ENCODE data around the gene TBL3.
"Not testable (repeated sequence)": the region's sequence is repeated elsewhere in the genome, so short reads cannot be mapped to it uniquely, and the experiment has no call there.

TBL3 gene

GRCh38 chr16:1959269-1960039 is 12.4 kb upstream of the TBL3 start, which contains the start of gene NDUFB10:
Gene NDUFB10, plus strand, starts transcription at chr16:1959538. Its CDS starts 87 bp downstream, at chr16:1959625.
- Histone ChIP-seq H3K4me1 (peaks cover 34 to 41% (median 39%) of the 10 kb centered on the region in 10 experiments), H3K36me3 (peaks cover 21 to 34% (median 30%) of the 10 kb centered on the region in 11 experiments), H3K27ac (peak within 1 kb of the TSS; percentile 44 to 92 (median 87)), H3K4me2 (peak within 1 kb of the TSS; percentile 79 to 97 (median 95)), H3K4me3 (peak within 1 kb of the TSS; percentile 70 to 96 (median 88)), H3K9ac (peak within 1 kb of the TSS; percentile 87 to 97 (median 92)), H3K9me3 (replicated peaks in 1 of 11) (no peaks in the 10 kb centered on the region; a peak in 1 of 22 replicates), H3K27me3 (no peaks in the 10 kb centered on the region), H4K20me1 (peaks cover 32 to 47% (median 44%) of the 10 kb centered on the region in 11 experiments)
- no peak for TF ChIP-seq Cebpa-rat (IDR thresholded peaks at IDR 0.05)

- Histone ChIP-seq H3K9me3 (replicated peaks in 1 of 11) (no peaks in the 10 kb centered on the region; a peak in 1 of 22 replicates), H3K4me3 (peak overlapping the region; percentile 70 to 96 (median 88)), H3K27ac (peak overlapping the region in 9 of 11 experiments; percentile 18 to 92 (median 88); a peak in 16 of 22 replicates), H4K20me1 (peaks cover 32 to 53% (median 44%) of the 10 kb centered on the region in 11 experiments), H3K4me1 (peaks cover 40 to 47% (median 44%) of the 10 kb centered on the region in 10 experiments), H3K27me3 (no peaks in the 10 kb centered on the region), H3K9ac (peak overlapping the region; percentile 87 to 97 (median 92); a peak in 21 of 22 replicates), H3K36me3 (peaks cover 21 to 34% (median 30%) of the 10 kb centered on the region in 11 experiments), H3K4me2 (peak overlapping the region; percentile 79 to 97 (median 95))
- TF ChIP-seq Cebpa-rat (IDR thresholded peaks at IDR 0.05): no peak
These were observed 10.9 kb upstream of the TBL3 start for GRCh38 chr16:1960665-1961630.

GRCh38 chr16:1961651-1962067 is 10.2 kb upstream of the TBL3 start:
- no peaks in the 10 kb centered on the region for H3K27me3 ChIP-seq
- peak overlapping the region in 8 of 10 experiments; percentile 80 to 100 (median 92); a peak in 16 of 20 replicates for H3K4me3 ChIP-seq
- H3K9me3 ChIP-seq (replicated peaks in 1 of 11): no peaks in the 10 kb centered on the region; a peak in 1 of 22 replicates
- no peak for TF ChIP-seq Cebpa-rat (IDR thresholded peaks at IDR 0.05)
- H3K36me3 ChIP-seq: peaks cover 21 to 42% (median 31%) of the 10 kb centered on the region in 11 experiments
- H3K4me2 ChIP-seq: peak overlapping the region; percentile 55 to 97 (median 96); a peak in 21 of 22 replicates
- 0 out of 22 replicates have a peak overlapping the region, but pooled peaks of 2 of the 11 experiments have one; percentile 1 to 99 for H3K27ac ChIP-seq
- H4K20me1 ChIP-seq: peaks cover 32 to 59% (median 44%) of the 10 kb centered on the region in 11 experiments
- peak overlapping the region in 10 of 11 experiments; percentile 93 to 100 (median 96); a peak in 17 of 22 replicates for H3K9ac ChIP-seq
- H3K4me1 ChIP-seq: peaks cover 47 to 54% (median 51%) of the 10 kb centered on the region in 10 experiments

- Histone ChIP-seq H3K4me3 (peak overlapping the region; percentile 80 to 100 (median 90)), H3K4me1 (peaks cover 47 to 55% (median 52%) of the 10 kb centered on the region in 10 experiments), H3K27ac (peak overlapping the region in 9 of 11 experiments; percentile 90 to 99 (median 96); a peak in 17 of 22 replicates)
These were observed 9.4 kb upstream of the TBL3 start for GRCh38 chr16:1962161-1963153.

GRCh38 chr16:1963806-1964505 is 7.9 kb upstream of the TBL3 start:
- H3K27ac ChIP-seq: peak overlapping the region; percentile 90 to 99 (median 94)
- no peak for TF ChIP-seq Cebpa-rat (IDR thresholded peaks at IDR 0.05)
- peaks cover 45 to 51% (median 48%) of the 10 kb centered on the region in 10 experiments for H3K4me1 ChIP-seq
- peaks cover 32 to 60% (median 44%) of the 10 kb centered on the region in 11 experiments for H4K20me1 ChIP-seq
- peak overlapping the region; percentile 79 to 97 (median 96) for H3K4me2 ChIP-seq
- peak overlapping the region; percentile 80 to 100 (median 90) for H3K4me3 ChIP-seq
- H3K9me3 ChIP-seq (replicated peaks in 1 of 11): no peaks in the 10 kb centered on the region; a peak in 1 of 22 replicates
- H3K36me3 ChIP-seq: peaks cover 21 to 48% (median 32%) of the 10 kb centered on the region in 11 experiments
- no peaks in the 10 kb centered on the region for H3K27me3 ChIP-seq
- H3K9ac ChIP-seq: peak overlapping the region; percentile 93 to 100 (median 97)

More at GRCh38 chr16:1962161-1963153, 9.4 kb upstream of the TBL3 start:
- Histone ChIP-seq H3K9ac (peak overlapping the region; percentile 93 to 100 (median 97)), H3K4me2 (peak overlapping the region; percentile 79 to 97 (median 96)), H4K20me1 (peaks cover 32 to 60% (median 44%) of the 10 kb centered on the region in 11 experiments), H3K36me3 (peaks cover 21 to 48% (median 32%) of the 10 kb centered on the region in 11 experiments)
- not testable (repeated sequence) for H3K9me3 ChIP-seq (replicated peaks in 1 of 11); H3K27me3 ChIP-seq

- no peak for TF ChIP-seq Cebpa-rat (IDR thresholded peaks at IDR 0.05)
- Histone ChIP-seq H4K20me1 (peaks cover 32 to 60% (median 44%) of the 10 kb centered on the region in 11 experiments), H3K4me2 (peak within 1 kb of the TSS; percentile 91 to 99 (median 97)), H3K27ac (peak within 1 kb of the TSS; percentile 90 to 99 (median 94)), H3K4me1 (peaks cover 43 to 50% (median 47%) of the 10 kb centered on the region in 10 experiments), H3K9ac (peak within 1 kb of the TSS; percentile 93 to 100 (median 97)), H3K27me3 (no peaks in the 10 kb centered on the region), H3K4me3 (peak within 1 kb of the TSS; percentile 80 to 100 (median 90)), H3K36me3 (peaks cover 21 to 48% (median 32%) of the 10 kb centered on the region in 11 experiments), H3K9me3 (replicated peaks in 1 of 11) (no peaks in the 10 kb centered on the region; a peak in 1 of 22 replicates)
These were observed 7.1 kb upstream of the TBL3 start, which contains the start of gene RPS2 for GRCh38 chr16:1964506-1965395. Gene RPS2, minus strand, starts transcription at chr16:1964826. Its CDS starts 201 bp downstream, at chr16:1964625.

Measured in BLaER1 treated with 17β-estradiol and CSF1 and Interleukin-3, amounts not matched to agents 10 nM and 100 nM (cell line).